Medulla oblongata (tissue), 1 donor: ENCODE measurements around the gene PQBP1.

Experiments
- DNase-seq: peaks from one replicate; pipeline ENCODE4 v3.0.0-alpha.2; 2015; ENCODE audit errors: extremely low spot score

Gene PQBP1

DNA sequence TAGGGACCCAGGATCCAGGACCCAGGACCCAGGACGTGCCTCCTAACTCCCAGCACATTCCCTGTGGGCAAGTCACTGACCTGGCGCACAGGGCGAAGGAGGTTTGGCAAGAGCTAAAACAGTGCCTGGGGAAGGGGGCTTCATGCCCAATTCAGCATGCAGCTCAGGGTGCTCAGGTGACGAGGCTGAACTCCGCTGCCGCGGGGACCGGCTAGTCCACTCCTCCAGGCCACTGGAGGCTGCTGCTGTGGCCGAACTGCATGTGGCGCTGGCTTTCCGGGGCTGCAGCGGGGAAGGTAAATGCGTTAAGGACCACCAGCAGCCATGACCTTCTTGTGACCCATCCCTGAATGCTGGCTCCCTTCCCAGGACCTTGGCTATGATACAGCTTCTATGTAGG, 26.0 kb downstream of the PQBP1 start:
- no peak for DNase-seq

DNA sequence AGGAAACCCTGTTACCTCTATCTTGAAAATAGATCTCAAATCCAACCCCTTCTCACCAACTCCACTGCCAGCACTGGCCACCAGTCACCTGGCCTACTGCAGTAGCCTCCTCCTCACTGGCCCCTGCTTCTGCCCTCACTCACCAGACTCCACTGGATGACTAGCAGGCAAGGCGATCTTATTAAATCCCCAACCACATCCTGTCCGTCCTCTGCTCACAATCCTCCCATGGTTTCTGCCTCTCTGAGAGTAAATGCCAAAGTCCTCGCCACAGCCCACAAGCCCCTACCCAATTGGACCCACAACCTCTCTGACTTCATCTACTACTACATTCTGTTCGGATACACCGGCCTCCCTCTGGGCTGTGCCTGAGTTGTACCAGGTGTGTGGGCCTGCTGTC, 26.5 kb downstream of the PQBP1 start:
- DNase-seq, result no peak

GRCh38 chrX:48927123-48927522, 29.4 kb downstream of the PQBP1 start:
- no peak for DNase-seq

- no peak for DNase-seq
Measured at GRCh38 chrX:48927736-48928382, 30.1 kb downstream of the PQBP1 start.

DNA sequence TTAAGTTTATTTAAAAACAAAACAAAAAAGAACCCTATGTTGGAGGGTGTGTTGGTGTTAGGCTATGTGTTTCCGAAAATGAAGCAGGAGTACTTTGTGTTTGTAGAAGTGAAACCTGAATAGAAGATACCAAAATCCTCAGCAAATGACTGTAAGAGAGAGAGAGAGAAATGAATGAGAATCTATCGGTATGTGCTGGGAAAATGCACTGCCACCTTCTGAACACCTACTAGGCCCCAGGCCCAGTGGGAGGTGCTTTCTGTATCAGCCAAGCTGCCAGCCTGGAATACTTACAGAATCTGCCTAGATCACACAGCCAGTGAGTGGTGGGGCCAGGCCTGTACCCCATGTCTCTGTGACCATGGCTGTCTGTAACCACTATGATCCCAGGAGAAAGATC, 36.0 kb downstream of the PQBP1 start:
- no peak for DNase-seq

- no peak for DNase-seq
Measured at GRCh38 chrX:48934581-48935300, 37.0 kb downstream of the PQBP1 start.

DNA sequence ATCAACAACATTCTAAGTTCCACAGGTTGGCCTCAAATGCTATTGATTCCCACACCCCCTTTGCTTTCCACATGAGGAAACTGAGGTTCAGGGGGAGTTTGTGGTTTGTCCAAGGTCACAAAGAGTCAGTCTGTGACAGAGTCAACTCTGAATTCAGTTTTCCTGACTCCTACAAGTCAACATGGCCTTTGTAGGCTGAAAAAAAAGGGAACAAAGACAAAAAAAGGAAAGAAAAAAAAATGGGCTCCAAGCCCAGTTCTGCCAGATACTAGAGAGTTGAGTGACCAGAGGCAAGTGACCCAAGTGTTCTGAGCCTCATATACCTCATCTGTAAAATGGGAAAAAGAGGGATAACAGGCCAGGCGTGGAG, 37.6 kb downstream of the PQBP1 start:
- DNase-seq, result no peak

- no peak for DNase-seq
Measured at GRCh38 chrX:48936429-48937053, 38.8 kb downstream of the PQBP1 start.

DNA sequence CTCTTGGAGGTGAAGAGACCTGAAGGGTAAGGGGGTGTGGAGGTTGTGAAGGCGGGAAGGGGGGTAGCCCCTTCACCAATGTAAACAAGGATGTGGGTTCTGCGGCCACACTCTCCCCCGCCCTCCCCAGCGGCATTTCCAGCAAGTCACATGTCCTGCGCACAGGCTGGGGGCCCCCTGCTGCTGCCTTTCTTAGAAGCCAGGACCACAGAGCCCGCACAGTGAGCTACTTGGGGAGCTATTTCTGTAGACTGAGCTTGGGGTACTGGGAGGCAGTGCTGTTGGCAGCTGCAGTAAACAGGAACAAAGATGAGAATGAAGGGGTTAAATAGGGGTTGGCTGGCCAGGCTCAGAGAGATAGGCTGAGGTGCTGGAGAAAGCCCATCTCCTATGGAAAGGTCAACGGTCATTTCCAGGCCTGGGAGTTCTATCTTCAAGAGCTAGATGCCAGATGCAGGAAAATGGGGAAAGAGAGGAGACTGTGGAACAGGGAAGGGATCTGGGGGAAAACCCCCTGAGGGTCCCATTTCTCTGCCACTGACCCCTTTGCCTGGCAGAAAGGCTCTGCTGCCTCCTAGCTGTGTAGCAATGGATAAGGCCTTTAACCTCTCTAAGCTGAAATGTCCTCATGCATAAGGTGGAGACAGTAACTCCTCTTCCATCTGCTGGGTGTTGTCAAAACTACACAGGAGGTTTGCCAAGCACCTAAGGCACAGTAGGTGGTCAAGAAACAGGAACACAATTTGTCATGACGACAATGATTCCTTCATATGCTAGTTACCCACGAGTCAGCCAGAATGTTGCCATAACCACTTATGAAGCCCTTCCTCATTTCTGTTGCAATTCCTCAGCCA, 39.6 kb downstream of the PQBP1 start:
- peak; percentile 34 for DNase-seq

- DNase-seq, result no peak
Measured at GRCh38 chrX:48938721-48939425, 41.1 kb downstream of the PQBP1 start.

DNA sequence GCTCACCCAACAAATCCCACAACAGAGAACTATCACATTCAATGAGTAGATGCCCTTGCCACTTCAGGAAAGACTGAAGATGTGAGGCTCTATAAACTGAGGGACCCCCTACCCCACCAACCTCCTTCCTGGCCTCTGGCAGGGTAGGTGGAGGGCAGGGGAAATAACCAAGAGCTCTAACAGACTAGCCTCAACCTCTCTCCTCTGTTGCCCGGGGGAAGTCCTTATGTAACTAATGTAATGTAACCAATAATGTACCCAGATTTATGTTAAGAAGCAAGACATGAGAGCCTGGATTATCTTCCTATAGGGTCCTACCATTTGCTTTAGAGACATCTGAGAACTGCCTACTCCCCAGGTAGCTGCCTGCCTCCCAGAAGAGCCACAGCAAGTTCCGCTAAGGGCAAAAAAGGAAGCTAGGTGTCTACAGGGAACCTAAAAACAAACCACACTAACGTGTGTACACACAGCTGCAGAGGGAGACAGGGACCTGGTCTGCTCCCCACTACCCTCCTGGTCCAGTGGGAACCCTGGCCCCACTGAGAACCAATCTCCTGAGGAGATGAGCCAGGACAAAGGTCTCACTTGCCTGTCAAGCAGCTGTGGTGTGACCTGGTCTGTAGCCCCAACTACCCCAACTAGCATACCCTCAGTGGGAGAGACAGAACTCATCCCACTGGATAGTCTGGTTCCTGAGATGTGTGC, 41.9 kb downstream of the PQBP1 start:
- no peak for DNase-seq

DNA sequence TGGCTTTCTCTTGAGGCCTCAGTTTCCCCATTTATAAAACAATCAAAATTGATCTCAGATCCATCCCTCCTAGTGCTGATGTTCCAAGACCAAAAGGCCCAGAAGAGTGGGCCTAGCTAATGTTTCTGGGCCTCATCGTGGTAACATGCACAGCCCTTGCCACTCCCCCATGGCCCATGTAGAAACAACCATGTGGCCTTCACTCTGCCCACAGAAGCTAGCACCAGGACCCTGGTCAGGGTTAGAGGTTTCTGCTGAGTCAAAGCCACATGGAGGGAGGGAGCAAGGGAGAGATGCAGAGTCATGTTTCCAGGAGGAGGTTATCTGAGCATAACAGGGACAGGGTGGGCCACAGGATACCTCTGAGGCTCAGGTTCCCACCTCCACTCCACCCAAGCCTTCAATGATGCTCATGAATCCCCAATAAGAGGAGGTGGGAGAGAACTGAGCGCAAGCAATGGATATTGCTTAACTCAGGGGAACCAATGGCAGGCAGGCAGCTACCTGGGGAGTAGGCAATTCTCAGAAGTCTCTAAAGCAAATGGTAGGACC, 42.8 kb downstream of the PQBP1 start:
- no peak for DNase-seq

DNA sequence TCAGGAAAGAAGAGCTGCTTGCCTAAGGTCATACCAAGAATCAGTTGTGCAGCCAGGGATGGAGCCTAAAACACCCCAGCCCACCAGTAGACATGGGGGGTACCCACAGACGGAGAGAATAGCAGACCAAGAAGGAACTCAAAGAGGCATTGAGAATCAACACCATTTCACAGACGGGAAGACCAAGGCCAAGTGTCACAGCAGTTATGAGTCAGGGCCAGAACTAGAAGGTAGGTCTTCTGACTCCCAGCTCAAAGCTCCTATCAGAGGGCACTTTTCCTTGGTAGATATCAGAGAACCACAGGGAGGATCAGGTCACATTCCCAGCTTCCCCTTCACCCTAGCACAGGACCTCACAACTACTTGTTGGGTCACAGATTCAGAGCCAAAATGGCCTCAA, 45.2 kb downstream of the PQBP1 start:
- DNase-seq, result no peak

- peak; percentile 20 for DNase-seq
Measured at GRCh38 chrX:48945517-48946348, 48.0 kb downstream of the PQBP1 start.

- DNase-seq, result no peak
Measured at GRCh38 chrX:48948589-48948988, 50.9 kb downstream of the PQBP1 start.
